Activated naive CD8-positive, alpha-beta T cell (primary cell): ENCODE measurements around the gene CSNK1E.

Experiments used
- H3K27ac Mint-ChIP-seq: one replicate; pipeline ENCODE4 v1.8.0; 2021; ENCODE audit warnings: mixed read lengths
- H3K27me3 Mint-ChIP-seq: one replicate; pipeline ENCODE4 v1.8.0; 2021; ENCODE audit warnings: mixed read lengths
- H3K36me3 Mint-ChIP-seq: one replicate; pipeline ENCODE4 v1.8.0; 2021; ENCODE audit warnings: mixed read lengths
- H3K4me1 Mint-ChIP-seq: one replicate; pipeline ENCODE4 v1.8.0; 2021; ENCODE audit warnings: low read depth, mixed read lengths
- H3K4me3 Mint-ChIP-seq: one replicate; pipeline ENCODE4 v1.8.0; 2021; ENCODE audit warnings: mild to moderate bottlenecking, mixed read lengths
- H3K9me3 Mint-ChIP-seq: one replicate; pipeline ENCODE4 v1.8.0; 2021; ENCODE audit warnings: low read depth, mixed read lengths

The CSNK1E gene

GRCh38 chr22:38316364-38317121 is 690 bp downstream of the CSNK1E start:
- Mint-ChIP-seq H3K27ac (peak overlapping the region; percentile 83), H3K9me3 (no peaks in the 10 kb centered on the region), H3K36me3 (no peaks in the 10 kb centered on the region), H3K4me1 (peaks cover 42% of the 10 kb centered on the region), H3K27me3 (no peaks in the 10 kb centered on the region), H3K4me3 (peak overlapping the region; percentile 86)

GRCh38 chr22:38315823-38316363 is 1.3 kb downstream of the CSNK1E start:
- Mint-ChIP-seq H3K27me3 (no peaks in the 10 kb centered on the region), H3K4me3 (peak overlapping the region; percentile 86), H3K36me3 (no peaks in the 10 kb centered on the region), H3K9me3 (no peaks in the 10 kb centered on the region), H3K4me1 (peaks cover 48% of the 10 kb centered on the region), H3K27ac (peak overlapping the region; percentile 83)

GRCh38 chr22:38314933-38315822 is 2.1 kb downstream of the CSNK1E start:
- Mint-ChIP-seq H3K9me3 (no peaks in the 10 kb centered on the region), H3K27me3 (no peaks in the 10 kb centered on the region), H3K27ac (peak overlapping the region; percentile 83), H3K4me1 (peaks cover 50% of the 10 kb centered on the region), H3K36me3 (no peaks in the 10 kb centered on the region), H3K4me3 (peak overlapping the region; percentile 86)

- H3K27me3 Mint-ChIP-seq: no peaks in the 10 kb centered on the region
- no peaks in the 10 kb centered on the region for H3K36me3 Mint-ChIP-seq
- peak overlapping the region; percentile 86 for H3K4me3 Mint-ChIP-seq
- peaks cover 50% of the 10 kb centered on the region for H3K4me1 Mint-ChIP-seq
- H3K9me3 Mint-ChIP-seq: no peaks in the 10 kb centered on the region
- peak overlapping the region; percentile 68 for H3K27ac Mint-ChIP-seq
These were observed 2.9 kb downstream of the CSNK1E start for GRCh38 chr22:38314051-38314932.

GRCh38 chr22:38313384-38313955 is 3.8 kb downstream of the CSNK1E start:
- no peaks in the 10 kb centered on the region for H3K27me3 Mint-ChIP-seq
- peaks cover under 1% of the 10 kb centered on the region for H3K36me3 Mint-ChIP-seq
- peaks cover 53% of the 10 kb centered on the region for H3K4me1 Mint-ChIP-seq
- H3K9me3 Mint-ChIP-seq: no peaks in the 10 kb centered on the region
- H3K4me3 Mint-ChIP-seq: peak overlapping the region; percentile 52
- peak overlapping the region; percentile 86 for H3K27ac Mint-ChIP-seq

- Mint-ChIP-seq H3K4me3 (no peak overlapping the region), H3K4me1 (peaks cover 49% of the 10 kb centered on the region), H3K36me3 (peaks cover 2% of the 10 kb centered on the region), H3K27me3 (no peaks in the 10 kb centered on the region), H3K27ac (peak overlapping the region; percentile 54), H3K9me3 (no peaks in the 10 kb centered on the region)
These were observed 4.9 kb downstream of the CSNK1E start for GRCh38 chr22:38312261-38312800.

- Mint-ChIP-seq H3K4me3 (no peak overlapping the region), H3K36me3 (peaks cover 2% of the 10 kb centered on the region), H3K9me3 (no peaks in the 10 kb centered on the region), H3K4me1 (peaks cover 54% of the 10 kb centered on the region), H3K27ac (peak overlapping the region; percentile 68), H3K27me3 (no peaks in the 10 kb centered on the region)
These were observed 6.0 kb downstream of the CSNK1E start for GRCh38 chr22:38311323-38311620.

GRCh38 chr22:38310518-38311322 is 6.5 kb downstream of the CSNK1E start:
- H3K9me3 Mint-ChIP-seq: no peaks in the 10 kb centered on the region
- peak overlapping the region; percentile 68 for H3K27ac Mint-ChIP-seq
- H3K27me3 Mint-ChIP-seq: no peaks in the 10 kb centered on the region
- H3K4me3 Mint-ChIP-seq: no peak overlapping the region
- H3K36me3 Mint-ChIP-seq: peaks cover 2% of the 10 kb centered on the region
- H3K4me1 Mint-ChIP-seq: peaks cover 57% of the 10 kb centered on the region

GRCh38 chr22:38309614-38310517 is 7.4 kb downstream of the CSNK1E start:
- no peaks in the 10 kb centered on the region for H3K9me3 Mint-ChIP-seq
- H3K27me3 Mint-ChIP-seq: no peaks in the 10 kb centered on the region
- peaks cover 2% of the 10 kb centered on the region for H3K36me3 Mint-ChIP-seq
- peak overlapping the region; percentile 64 for H3K27ac Mint-ChIP-seq
- H3K4me3 Mint-ChIP-seq: no peak overlapping the region
- H3K4me1 Mint-ChIP-seq: peaks cover 53% of the 10 kb centered on the region

- peaks cover 2% of the 10 kb centered on the region for H3K36me3 Mint-ChIP-seq
- H3K9me3 Mint-ChIP-seq: no peaks in the 10 kb centered on the region
- H3K27me3 Mint-ChIP-seq: no peaks in the 10 kb centered on the region
- peaks cover 44% of the 10 kb centered on the region for H3K4me1 Mint-ChIP-seq
- peak overlapping the region; percentile 38 for H3K27ac Mint-ChIP-seq
- no peak overlapping the region for H3K4me3 Mint-ChIP-seq
These were observed 8.3 kb downstream of the CSNK1E start for GRCh38 chr22:38308791-38309498.

GRCh38 chr22:38305471-38306448 is 11.5 kb downstream of the CSNK1E start:
- Mint-ChIP-seq H3K4me1 (peaks cover 21% of the 10 kb centered on the region), H3K9me3 (no peaks in the 10 kb centered on the region), H3K27me3 (no peaks in the 10 kb centered on the region), H3K4me3 (no peak overlapping the region), H3K27ac (peak overlapping the region; percentile 72), H3K36me3 (peaks cover 2% of the 10 kb centered on the region)
